Keratinocyte (primary cell): ENCODE results near the gene NAV3.

ENCODE experiments used
- CTCF ChIP-seq, 3 experiments: IDR thresholded peaks in 1 of 3; conservative IDR thresholded peaks in 1 of 3; optimal IDR thresholded peaks in 1 of 3; 2 replicates in 2 of 3; 3 replicates in 1 of 3; pipeline versions ENCODE3 to v1.5.1; 2011; ENCODE audit warnings: low read length in 3 of 3, mild to moderate bottlenecking in 3 of 3, moderate library complexity in 2 of 3, control low read depth in 1 of 3, inconsistent platforms in 1 of 3; ENCODE audit not compliant: insufficient read depth in 2 of 3; ENCODE audit errors: extremely low read depth in 1 of 3
- EZH2 ChIP-seq: IDR thresholded peaks from one replicate; pipeline ENCODE4 v1.6.1; 2012; ENCODE audit warnings: inconsistent platforms, mild to moderate bottlenecking, low read length, moderate library complexity

GRCh38 chr12:78209846-78210505, 379.3 kb downstream of the NAV3 start:
- TF ChIP-seq CTCF (optimal IDR thresholded peaks at IDR 0.05 in 1 of 3, IDR thresholded peaks at IDR 0.05 in 1 of 3, conservative IDR thresholded peaks at IDR 0.05 in 1 of 3; ENCODE audit: extremely low read depth in 1 of 3, insufficient read depth in 2 of 3, low read length in 3 of 3) (no peak), EZH2 (no peak)
